Measurements from ENCODE around the gene TRIO.

DNA sequence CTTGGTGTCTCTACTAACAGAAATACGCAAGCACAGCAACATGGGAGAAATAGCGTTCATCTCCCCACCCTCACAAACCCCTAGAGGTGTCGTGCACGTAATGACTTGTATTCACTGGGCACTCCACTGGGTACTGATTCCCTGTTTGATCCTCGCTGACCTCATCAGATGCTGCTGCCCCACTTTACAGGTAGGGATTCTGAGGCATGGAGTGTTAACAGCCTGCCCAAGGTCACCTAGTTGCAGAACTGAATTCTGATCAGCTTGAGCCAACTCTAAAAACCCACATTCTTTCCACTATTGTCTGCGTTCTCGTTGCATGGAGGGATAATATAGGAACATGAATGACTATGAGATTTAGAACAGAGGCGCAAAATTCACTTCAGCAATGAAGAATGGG is 96.3 kb downstream of the TRIO start:
- TF ChIP-seq, protein P1, sequence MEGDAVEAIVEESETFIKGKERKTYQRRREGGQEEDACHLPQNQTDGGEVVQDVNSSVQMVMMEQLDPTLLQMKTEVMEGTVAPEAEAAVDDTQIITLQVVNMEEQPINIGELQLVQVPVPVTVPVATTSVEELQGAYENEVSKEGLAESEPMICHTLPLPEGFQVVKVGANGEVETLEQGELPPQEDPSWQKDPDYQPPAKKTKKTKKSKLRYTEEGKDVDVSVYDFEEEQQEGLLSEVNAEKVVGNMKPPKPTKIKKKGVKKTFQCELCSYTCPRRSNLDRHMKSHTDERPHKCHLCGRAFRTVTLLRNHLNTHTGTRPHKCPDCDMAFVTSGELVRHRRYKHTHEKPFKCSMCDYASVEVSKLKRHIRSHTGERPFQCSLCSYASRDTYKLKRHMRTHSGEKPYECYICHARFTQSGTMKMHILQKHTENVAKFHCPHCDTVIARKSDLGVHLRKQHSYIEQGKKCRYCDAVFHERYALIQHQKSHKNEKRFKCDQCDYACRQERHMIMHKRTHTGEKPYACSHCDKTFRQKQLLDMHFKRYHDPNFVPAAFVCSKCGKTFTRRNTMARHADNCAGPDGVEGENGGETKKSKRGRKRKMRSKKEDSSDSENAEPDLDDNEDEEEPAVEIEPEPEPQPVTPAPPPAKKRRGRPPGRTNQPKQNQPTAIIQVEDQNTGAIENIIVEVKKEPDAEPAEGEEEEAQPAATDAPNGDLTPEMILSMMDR (IDR thresholded peaks at IDR 0.05; ENCODE audit: low read length) = no peak
- no peak for TF ChIP-seq EZH2phosphoT487 (IDR thresholded peaks at IDR 0.05; ENCODE audit: low read length)
- no peak for TF ChIP-seq EZH2 (optimal IDR thresholded peaks at IDR 0.05; ENCODE audit: low read depth, low read length)
